ENCODE measurements around the gene UBE3C.

GRCh38 chr7:157194948-157195347, 56.2 kb downstream of the UBE3C start:
- no peak for TF ChIP-seq POLR2AphosphoS5 (IDR thresholded peaks at IDR 0.05)
- TF ChIP-seq CTCF (IDR thresholded peaks at IDR 0.05) = no peak
- no peak for TF ChIP-seq POLR2A (IDR thresholded peaks at IDR 0.05)
- TF ChIP-seq EP300 (IDR thresholded peaks at IDR 0.05) = no peak
